Natural killer cell (primary cell): ENCODE data around the gene SEMA5A. TPM values are rescaled to one million over a fixed set of nuclear protein-coding genes. Genes with fewer than 3 reads are reported as not detected.

ENCODE experiments used
- ATAC-seq, 3 donors: fragments of 150-1000 bp in 2 of 3; fragments of 200-7000 bp in 1 of 3; cut with Tn5 transposase; 1 replicate in 1 of 3; 2 replicates in 2 of 3; pipeline ENCODE4 v1.10.0; 2021; ENCODE audit warnings: mild to moderate bottlenecking in 2 of 3, moderate library complexity in 2 of 3
- DNase-seq, 2 donors: peaks; one replicate each; pipeline versions ENCODE4 v3.0.0 to v3.0.0-alpha.2; 2013 to 2021; ENCODE audit warnings: mixed read lengths in 1 of 2
- H3K27ac ChIP-seq: one replicate; pipeline ENCODE4 v1.5.1; 2013; ENCODE audit warnings: mild to moderate bottlenecking, low read length
- H3K27me3 ChIP-seq: one replicate; pipeline ENCODE4 v1.6.1; 2013; ENCODE audit warnings: low read length; ENCODE audit not compliant: control insufficient read depth, insufficient read depth
- H3K36me3 ChIP-seq: one replicate; pipeline ENCODE4 v1.6.1; 2013; ENCODE audit warnings: low read length; ENCODE audit not compliant: control insufficient read depth, insufficient read depth
- H3K4me1 ChIP-seq: one replicate; pipeline ENCODE4 v1.6.1; 2013; ENCODE audit warnings: low read length; ENCODE audit not compliant: control insufficient read depth, insufficient read depth
- H3K4me3 ChIP-seq: one replicate; pipeline ENCODE4 v1.5.1; 2013; ENCODE audit warnings: low read length
- H3K9me3 ChIP-seq: one replicate; pipeline ENCODE4 v1.6.1; 2013; ENCODE audit warnings: low read length; ENCODE audit not compliant: control insufficient read depth, insufficient read depth
- H3K27ac Mint-ChIP-seq, 2 donors: one replicate each; pipeline ENCODE4 v1.8.0; 2022; ENCODE audit warnings: mild to moderate bottlenecking in 2 of 2, mixed read lengths in 2 of 2, moderate library complexity in 1 of 2
- H3K27me3 Mint-ChIP-seq, 2 donors: one replicate each; pipeline ENCODE4 v1.8.0; 2022; ENCODE audit warnings: low read depth in 2 of 2, mixed read lengths in 2 of 2
- H3K36me3 Mint-ChIP-seq: one replicate; pipeline ENCODE4 v1.8.0; 2022; ENCODE audit warnings: mixed read lengths
- H3K4me1 Mint-ChIP-seq, 2 donors: one replicate each; pipeline ENCODE4 v1.8.0; 2022; ENCODE audit warnings: mixed read lengths in 2 of 2
- H3K4me3 Mint-ChIP-seq: one replicate; pipeline ENCODE4 v1.8.0; 2022; ENCODE audit warnings: mild to moderate bottlenecking, moderate library complexity, mixed read lengths
- H3K9me3 Mint-ChIP-seq, 2 donors: one replicate each; pipeline ENCODE4 v1.8.0; 2022; ENCODE audit warnings: mixed read lengths in 2 of 2
- CTCF ChIP-seq: fragments of 200-600 bp; IDR thresholded peaks from one replicate; pipeline ENCODE4 v1.8.0; 2022; ENCODE audit warnings: antibody characterized with exemption
- WGBS: methylation state at CpG from one replicate; pipeline ENCODE4 v1.1.7; 2013; ENCODE audit warnings: missing lambda C conversion rate; ENCODE audit not compliant: insufficient coverage; 5-methylcytosine and 5-hydroxymethylcytosine counted together
- intact Hi-C: fragments of 100-400 bp; cut with micrococcal nuclease; formaldehyde crosslinking; loops from one replicate; pipeline ENCODE4 v1.14.2; 2022
- total RNA-seq, 4 donors: library from RNA; stranded (reverse); fragments of 120-200 nt in 1 of 4; gene quantifications; one replicate each; pipeline versions ENCODE4 v1.2.3 to v1.2.4, GENCODE V29; 2013 to 2022

SEMA5A gene
- total RNA-seq, 3 donors from 2014 or later (not counting 1 experiment from before 2014, with no cell fraction given): 0.15 TPM; not detected in 2

- Histone ChIP-seq H3K9me3 (no peaks in the 10 kb centered on the region), H3K4me3 (no peak overlapping the region), H3K4me1 (no peaks in the 10 kb centered on the region), H3K27me3 (no peaks in the 10 kb centered on the region), H3K27ac (no peak overlapping the region), H3K36me3 (no peaks in the 10 kb centered on the region)
- H3K27ac Mint-ChIP-seq: no peak overlapping the region
- H3K9me3 Mint-ChIP-seq: peaks cover 4 to 7% of the 10 kb centered on the region in 2 donors
- no peak overlapping the region for H3K4me3 Mint-ChIP-seq
- no peaks in the 10 kb centered on the region for H3K4me1 Mint-ChIP-seq
- ATAC-seq: no peak
- no peak for DNase-seq
- no peak for TF ChIP-seq CTCF
- H3K27me3 Mint-ChIP-seq: no peaks in the 10 kb centered on the region
- intact Hi-C loops: no loop called here
- H3K36me3 Mint-ChIP-seq: no peaks in the 10 kb centered on the region
These were observed 312.2 kb downstream of the SEMA5A start for GRCh38 chr5:9233712-9234111.

DNA sequence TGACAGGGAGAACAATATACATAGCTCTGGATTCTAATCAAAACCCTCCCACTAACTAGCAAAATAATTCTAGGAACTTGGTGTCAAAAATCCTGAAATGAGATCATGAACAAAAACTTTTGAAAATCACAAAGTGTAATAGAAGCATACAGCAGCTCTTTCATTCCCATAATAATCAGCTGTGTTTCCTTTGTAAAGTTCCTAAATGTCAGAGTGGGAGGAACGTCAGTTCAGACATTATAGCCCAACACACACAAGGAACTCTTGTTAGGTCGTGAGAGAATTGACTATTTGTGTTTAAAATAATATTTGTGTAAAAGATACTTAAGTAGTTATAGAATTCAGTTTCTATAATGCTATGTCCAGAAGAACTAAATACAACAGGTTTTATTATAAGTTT lies 312.8 kb downstream of the SEMA5A start:
- intact Hi-C loops: no loop called here
- no peak overlapping the region for H3K27ac Mint-ChIP-seq
- H3K4me1 ChIP-seq: no peaks in the 10 kb centered on the region
- no peaks in the 10 kb centered on the region for H3K9me3 ChIP-seq
- no peaks in the 10 kb centered on the region for H3K27me3 ChIP-seq
- DNase-seq (no peak), ATAC-seq (no peak)
- H3K4me3 Mint-ChIP-seq: no peak overlapping the region
- H3K36me3 Mint-ChIP-seq: no peaks in the 10 kb centered on the region
- H3K27ac ChIP-seq: no peak overlapping the region
- no CpG with 5 or more reads among the region's 2 CpGs for WGBS
- no peak overlapping the region for H3K4me3 ChIP-seq
- no peak for TF ChIP-seq CTCF
- no peaks in the 10 kb centered on the region for H3K27me3 Mint-ChIP-seq
- H3K36me3 ChIP-seq: no peaks in the 10 kb centered on the region
- no peaks in the 10 kb centered on the region for H3K4me1 Mint-ChIP-seq
- peaks cover 5 to 10% of the 10 kb centered on the region in 2 donors for H3K9me3 Mint-ChIP-seq

DNA sequence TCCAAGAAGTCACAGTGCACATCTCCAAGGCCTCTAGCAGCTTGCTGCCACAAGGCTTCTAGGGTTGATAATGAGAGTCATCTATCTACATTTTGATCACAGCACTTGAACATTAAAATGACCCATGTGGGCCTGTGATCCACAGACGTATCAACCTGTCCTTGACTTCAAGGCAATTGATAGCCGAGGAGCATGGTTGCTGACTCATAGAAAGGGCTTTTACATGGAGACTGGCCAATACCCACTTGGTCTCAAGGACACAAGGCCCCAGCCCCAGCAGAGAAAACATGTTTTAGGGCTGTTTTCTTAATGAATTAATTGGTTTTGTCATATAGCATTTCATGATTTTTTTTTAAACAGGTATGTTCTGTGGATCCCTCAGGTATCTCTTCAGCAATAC lies 314.0 kb downstream of the SEMA5A start:
- no peak for TF ChIP-seq CTCF
- H3K4me1 Mint-ChIP-seq: no peaks in the 10 kb centered on the region
- 89% methylated on average over 2 of the region's 2 CpGs for WGBS
- H3K9me3 Mint-ChIP-seq: peaks cover 7 to 12% of the 10 kb centered on the region in 2 donors
- Histone ChIP-seq H3K27me3 (no peaks in the 10 kb centered on the region), H3K4me3 (no peak overlapping the region), H3K4me1 (no peaks in the 10 kb centered on the region), H3K36me3 (no peaks in the 10 kb centered on the region), H3K27ac (no peak overlapping the region), H3K9me3 (no peaks in the 10 kb centered on the region)
- intact Hi-C loops: no loop called here
- DNase-seq (no peak), ATAC-seq (no peak)
- no peak overlapping the region for H3K27ac Mint-ChIP-seq
- no peaks in the 10 kb centered on the region for H3K27me3 Mint-ChIP-seq
- H3K4me3 Mint-ChIP-seq: no peak overlapping the region
- H3K36me3 Mint-ChIP-seq: no peaks in the 10 kb centered on the region

GRCh38 chr5:9230355-9230754 lies 315.5 kb downstream of the SEMA5A start:
- TF ChIP-seq CTCF: no peak
- H3K4me1 ChIP-seq: no peaks in the 10 kb centered on the region
- Mint-ChIP-seq H3K9me3 (peaks cover 7 to 8% of the 10 kb centered on the region in 2 donors), H3K4me3 (no peak overlapping the region), H3K27me3 (no peaks in the 10 kb centered on the region), H3K4me1 (no peaks in the 10 kb centered on the region), H3K36me3 (no peaks in the 10 kb centered on the region), H3K27ac (no peak overlapping the region)
- H3K36me3 ChIP-seq: no peaks in the 10 kb centered on the region
- no peak overlapping the region for H3K4me3 ChIP-seq
- intact Hi-C loops: no loop called here
- DNase-seq: no peak
- 94% methylated on average over 5 of the region's 5 CpGs for WGBS
- no peaks in the 10 kb centered on the region for H3K9me3 ChIP-seq
- ATAC-seq: no peak
- no peak overlapping the region for H3K27ac ChIP-seq
- no peaks in the 10 kb centered on the region for H3K27me3 ChIP-seq
